Activated CD8-positive, alpha-beta memory T cell treated with anti-CD3 and anti-CD28 coated beads for 24 hours (primary cell): ENCODE measurements around the gene PFKP.

Source experiments
- DNase-seq: peaks from one replicate; pipeline ENCODE4 v3.0.0-alpha.2; 2020

PFKP gene

DNA sequence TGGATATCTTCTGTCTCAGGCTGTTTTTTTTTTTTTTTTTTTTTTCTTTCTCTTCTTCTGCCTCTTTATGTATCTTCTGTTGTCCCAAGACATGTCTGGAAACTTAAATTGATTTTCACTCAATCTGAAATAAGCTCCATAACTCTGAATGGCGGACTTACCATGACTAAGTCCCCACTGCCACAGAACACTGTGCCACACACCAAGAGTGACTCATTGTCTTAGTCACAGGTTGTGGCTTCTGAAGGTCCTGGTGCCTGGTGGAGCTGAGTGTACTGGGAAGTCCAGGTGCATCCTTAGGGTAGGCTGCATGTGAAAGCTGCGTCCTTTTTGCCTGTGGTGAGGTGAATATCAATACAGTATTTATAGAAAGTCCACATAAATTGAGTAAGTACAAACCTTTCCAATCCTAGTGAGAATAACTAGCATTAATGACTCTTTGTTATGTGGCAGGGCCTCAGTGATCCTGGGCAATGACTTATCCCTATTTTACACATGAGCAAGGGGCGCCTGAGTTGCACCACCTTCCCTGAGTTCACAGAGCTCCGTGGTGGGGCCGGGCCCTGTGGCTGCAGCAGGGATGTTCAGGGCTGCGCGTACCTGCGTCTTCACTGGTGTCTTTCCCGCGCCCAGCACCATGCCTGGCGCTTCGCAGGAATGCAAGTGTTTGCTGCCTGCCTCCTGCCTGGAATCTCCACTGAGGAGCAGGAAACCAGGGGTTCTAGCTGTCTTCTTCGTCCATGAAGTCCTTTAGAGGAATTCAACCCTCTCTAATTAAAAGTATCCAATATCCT lies 4.3 kb downstream of the PFKP start:
- DNase-seq: no peak

DNA sequence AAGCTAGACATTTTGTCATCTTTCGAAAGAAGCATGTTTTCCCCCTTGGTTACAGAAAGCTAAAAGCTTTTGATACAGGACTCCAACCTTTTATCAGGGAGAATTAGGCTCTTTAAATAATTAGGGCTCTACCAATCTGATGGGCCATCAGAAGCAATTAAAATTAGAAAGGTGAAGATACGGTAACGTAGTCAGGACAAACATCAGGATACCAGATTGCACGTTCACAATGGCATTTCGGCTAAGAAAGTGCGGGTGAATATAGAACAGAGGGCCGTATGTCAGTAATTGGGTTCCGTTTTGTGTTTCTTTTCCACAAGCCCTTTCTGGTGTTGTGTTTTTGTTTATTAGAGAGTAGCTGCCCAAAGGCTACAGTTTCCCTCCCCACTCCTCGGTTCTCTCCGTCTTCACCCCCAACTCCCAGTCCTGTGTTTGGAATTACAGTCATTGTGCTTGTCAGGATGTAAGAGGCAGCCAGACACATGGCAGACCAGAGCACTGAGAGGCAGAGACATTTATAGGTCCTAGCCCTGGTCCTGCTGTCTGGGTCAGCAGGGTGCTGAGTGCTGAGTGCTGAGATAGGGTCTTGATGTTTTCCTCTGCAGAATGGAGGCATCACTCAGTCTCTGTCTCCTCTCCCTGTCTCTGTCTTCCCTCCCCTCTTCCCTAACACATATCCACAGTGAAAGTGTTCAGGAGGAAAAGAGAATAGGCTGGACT lies 5.5 kb downstream of the PFKP start:
- no peak for DNase-seq

DNA sequence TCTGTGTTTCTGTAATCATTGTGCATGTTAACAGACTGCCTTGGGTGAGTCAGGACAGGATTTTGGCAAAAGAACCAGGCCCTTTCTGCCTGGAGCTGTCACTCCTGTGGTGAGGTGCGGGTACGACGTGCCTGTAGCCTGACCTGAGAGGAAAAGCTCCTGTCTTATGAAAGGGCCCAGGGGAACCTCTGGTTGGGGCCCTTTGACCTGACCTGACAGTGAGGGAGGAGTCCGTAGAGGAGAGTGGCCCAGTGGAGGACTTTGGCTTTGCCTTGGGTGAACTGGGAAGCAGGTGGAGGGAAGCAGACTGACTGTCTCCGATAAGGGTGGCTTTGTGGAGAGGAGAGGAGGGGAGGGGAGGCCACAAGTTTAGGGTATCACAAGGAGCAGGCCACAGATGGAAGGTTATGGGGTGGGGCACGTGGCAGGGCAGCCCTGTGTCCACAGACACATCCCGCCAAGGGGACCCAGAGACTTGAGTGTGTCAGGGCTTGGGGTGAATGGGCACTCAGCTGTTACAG lies 6.9 kb downstream of the PFKP start:
- no peak for DNase-seq

DNA sequence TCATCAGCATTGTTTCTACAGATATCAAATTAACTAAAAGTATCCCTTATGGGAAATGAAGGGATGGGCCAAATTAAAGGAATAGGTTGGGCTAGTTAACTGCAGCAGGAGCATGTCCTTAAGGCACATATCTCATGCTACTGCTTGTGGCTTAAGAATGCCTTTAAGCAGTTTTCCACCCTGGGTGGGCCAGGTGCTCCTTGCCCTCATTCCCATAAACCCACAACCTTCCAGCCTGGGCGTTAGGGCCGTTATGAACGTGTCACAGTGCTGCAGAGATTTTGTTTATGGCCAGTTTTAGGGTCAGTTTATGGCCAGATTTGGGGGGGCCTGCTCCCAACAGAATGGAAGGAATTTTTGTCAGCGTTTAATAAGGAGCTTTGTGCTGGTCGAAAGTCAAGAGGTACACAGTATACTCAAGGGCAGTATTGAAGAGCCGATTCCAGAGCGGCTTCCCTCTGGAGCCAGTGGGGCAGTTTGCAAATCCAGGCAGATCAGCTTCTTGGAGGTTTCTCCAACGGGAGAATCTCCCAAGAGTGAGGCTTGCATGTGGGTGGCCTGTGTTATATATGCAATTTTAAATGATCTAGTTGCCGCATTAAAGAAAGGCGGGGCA lies 7.7 kb downstream of the PFKP start:
- DNase-seq: no peak

DNA sequence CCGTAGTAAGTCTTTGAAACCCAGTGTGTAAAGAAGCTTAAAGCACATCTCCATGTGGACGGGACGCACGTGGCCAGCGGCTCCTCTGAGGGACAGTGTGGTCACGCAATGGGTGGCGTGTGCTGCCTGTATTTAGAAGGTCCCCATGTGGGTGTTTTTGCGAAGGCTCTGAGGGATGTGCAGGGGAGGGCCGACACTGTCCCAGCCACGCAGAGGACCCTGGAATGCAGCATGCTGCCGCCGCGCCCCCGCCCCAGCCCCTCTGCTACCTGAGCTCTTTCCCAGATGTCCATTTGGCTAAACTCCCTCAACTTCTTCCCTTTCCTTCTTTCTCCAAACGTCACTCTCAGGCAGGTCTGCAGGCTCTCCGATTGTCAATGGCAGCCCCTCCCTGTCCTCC lies 8.8 kb downstream of the PFKP start:
- DNase-seq: no peak

DNA sequence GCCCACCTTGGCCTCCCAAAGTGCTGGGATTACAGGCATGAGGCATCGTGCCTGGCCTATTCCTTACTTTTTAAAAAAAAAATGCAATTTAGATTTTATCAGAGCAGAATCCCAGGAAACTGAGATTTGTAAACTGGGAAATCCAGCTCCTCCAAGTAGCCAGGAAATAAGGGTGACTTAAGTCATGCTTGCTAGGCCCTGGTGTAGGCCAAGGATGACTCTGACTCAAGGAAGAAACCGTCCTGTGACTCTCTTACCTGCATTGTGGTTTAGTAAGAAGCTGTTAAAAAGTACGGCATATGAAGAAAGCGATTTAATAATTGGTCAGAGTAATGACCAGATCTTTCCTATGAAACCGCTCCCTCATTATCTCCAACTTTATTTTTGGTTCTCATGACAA lies 10.2 kb downstream of the PFKP start:
- no peak for DNase-seq

DNA sequence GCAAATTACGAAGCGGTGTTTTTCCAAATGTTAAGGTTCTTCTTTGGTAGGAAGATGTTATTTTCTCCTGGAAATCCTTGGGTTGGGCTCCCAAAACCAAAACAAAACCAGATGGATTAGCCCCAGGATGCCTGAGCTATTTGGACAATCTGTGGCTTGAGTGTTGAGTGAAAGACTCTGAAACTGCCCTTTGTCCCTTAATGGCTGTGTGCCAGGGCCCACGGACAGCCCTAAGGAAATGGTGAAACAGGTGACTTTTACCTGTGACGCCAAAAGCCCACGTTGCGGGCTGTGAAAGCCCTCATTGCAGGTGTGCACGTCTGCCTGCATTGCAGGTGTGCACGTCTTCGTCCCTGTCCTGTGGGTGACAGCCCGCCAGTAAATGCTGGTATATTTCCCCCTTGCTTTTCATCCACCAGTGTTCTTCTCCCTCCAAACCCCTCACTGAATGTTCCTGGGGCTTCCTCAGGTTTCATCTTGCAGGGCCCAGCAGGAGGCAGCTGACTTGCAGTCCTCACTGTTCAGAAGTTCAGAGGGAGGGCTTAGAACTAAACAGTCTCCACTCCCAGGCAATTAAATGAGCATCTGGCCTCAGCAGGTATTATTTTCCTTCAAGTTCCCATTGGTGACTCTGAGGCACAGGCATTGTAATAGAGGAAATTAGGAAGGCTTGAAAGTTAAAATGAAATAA lies 10.7 kb downstream of the PFKP start:
- no peak for DNase-seq

DNA sequence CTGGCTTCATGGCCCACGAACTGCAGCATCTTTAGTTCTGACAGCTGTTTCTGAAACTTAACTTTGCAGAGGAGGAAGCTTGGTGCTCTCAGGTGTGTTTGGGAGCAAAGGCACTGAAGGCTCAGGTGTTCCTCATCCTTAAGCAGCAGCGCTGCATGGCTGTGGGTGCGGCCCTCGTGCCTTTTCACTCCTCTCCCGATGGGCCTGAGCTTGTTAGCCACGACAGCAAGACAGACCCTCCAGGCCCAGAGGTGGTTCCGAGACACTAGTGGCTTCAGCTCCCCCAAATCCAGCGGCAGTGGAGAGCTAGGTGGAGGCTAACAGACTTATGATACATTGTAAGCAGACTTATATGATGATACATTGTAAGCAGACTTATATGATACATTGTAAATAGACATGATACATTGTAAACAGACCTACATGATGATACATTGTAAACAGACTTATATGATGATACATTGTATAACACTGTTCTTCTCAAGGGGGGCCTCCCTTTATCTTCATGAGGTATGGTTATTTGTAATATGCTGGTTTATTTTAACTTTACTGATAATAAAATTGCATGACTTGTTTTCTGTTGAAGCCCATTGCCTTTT lies 14.1 kb downstream of the PFKP start:
- DNase-seq: no peak

DNA sequence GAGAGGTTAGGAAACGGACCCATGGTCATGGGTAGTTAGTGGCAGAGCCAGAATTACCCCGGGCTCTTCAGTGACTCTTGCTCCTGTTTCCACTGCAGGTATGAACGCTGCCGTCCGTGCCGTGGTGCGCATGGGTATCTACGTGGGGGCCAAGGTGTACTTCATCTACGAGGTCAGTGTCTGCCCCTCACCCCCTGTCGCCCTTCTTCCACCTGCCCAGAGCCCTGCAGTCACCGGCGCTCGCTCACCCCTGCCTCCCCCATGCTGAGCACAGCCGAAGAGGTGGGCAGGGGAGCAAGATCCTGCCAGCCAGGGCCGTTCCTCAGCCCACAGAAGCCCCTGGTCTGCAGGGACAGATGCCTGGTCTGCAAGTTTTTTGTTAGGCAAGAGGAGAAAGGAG lies 14.9 kb downstream of the PFKP start:
- DNase-seq: no peak

DNA sequence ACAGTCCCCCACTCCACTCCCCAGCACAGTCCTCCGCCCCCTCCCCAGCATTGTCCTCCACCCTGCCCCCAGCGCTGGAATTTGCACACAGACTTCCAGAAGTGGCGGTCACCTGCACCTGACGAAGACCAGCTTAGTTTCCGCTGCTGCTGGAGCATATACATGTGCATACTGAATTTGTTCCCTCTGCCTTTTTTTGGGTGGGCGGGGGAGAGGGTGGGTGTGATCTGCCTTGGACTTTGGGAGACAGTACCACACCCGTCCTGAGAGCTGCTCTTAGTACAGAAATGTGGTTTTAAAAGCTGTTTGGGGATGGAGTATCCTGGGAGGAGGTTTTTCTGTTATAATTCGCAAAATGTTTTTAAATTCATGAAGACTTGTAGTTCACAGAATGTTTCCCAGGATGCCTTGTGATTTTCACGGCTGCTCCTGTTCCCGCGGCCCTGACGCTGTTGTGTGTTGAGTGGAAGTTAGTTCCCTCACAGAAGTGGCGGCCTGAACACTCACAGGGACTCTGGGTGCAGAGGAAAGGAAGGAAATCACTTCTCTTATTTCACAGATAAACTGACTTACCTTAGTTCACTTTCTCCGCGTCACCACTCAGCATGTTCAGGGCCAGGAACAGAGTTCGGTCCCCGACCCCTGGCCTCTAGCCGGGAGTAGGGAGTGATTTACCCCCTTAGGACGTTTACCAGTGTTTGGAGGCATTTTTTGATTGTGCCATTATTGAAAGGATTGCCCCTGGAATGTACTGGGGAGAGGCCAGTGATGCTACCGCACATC lies 18.6 kb downstream of the PFKP start:
- no peak for DNase-seq

DNA sequence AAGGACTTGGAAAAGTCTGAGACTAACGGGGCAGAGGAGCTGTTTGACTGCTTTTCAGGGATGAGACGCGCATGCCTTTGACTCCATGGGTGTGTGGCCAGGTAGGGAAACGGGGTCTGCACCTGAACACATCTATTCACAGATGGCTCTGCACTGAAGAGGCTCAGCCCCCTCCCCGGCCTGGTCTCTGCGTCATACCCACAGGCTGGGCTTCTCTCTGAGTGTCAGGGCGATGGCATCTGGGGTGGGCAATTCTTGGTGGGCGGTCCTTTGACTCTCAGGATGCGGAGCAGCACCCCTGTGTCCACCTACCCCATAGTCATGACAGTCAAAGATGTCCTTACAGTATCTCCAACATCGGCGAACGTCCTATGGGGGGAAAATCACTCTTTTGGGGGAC lies 23.0 kb downstream of the PFKP start:
- no peak for DNase-seq

DNA sequence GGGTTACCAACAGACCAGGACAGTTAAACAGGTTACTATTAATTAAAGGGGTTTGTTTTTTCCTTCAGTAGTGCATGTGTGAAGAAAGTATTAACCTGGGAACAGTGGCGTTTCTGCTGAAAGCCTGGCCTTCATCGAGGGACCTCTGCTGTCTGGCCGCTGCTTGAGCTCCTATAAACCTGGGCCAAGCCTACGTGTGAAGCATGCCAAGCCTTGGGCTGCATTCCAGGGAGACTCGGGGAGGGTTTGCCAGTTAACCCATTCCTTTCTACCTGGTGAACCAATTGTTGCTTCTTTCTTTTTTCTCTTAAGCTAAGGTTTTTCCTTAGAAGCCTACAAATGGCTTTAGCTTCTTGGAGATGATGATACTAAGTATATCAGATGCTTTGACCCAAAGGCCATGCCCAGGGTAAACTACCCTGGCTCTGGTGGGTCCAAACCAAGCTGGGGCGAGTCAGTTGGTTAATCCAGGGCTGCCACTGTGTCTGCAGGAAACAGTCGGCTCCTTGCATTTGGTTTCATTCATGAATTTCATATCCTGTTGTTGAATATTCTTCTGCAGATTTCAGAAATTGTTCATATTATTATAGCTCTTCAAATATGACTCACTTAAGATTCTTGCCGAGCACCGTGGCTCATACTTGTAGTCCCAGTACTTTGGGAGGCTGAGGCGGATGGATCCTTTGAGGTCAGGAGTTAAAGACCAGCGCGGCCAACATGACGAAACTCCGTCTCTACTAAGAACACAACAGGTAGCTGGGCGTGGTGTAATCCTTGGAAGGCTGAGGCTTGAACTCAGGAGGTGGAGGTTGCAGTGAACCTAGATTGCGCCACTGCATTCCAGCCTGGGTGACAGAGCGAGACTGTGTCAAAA lies 23.8 kb downstream of the PFKP start:
- DNase-seq: no peak

DNA sequence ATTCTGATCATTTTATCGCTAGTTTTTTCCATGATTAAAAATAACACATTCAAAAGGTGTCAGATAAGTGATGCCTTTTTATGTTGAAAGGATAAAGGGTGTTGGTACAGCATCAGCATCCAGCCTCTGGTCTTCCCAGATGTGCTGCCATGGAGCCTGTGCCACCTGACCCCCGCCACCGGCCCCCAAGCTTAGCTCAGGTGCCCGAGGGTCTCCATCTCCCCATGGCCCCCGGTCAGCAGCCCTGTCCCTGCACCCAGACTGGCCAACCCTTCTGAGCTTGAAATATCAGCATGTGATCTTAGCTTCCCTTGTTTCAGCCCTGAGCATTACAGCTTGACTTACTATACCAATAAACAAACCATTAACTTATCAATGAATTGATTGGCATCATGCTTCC lies 24.6 kb downstream of the PFKP start:
- DNase-seq: no peak

DNA sequence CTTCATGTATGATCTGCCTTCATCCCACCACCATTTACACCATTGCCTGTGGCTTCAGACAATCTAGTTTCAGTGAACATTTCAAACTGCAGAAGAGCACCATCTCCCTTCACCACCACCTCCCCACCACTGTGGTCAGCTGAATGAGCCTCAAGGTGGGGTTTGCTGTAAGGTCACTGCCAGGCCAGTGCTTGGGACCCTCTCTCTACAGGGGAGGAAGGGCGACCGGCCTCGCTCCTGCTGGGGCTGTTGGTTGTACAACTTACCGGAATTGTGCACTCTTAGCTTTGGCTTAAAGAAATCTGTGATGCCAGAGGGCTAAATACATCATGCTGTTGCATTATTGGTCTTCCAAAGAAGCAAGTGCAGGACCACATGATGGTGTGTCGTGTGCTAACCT lies 26.6 kb downstream of the PFKP start:
- DNase-seq: no peak

DNA sequence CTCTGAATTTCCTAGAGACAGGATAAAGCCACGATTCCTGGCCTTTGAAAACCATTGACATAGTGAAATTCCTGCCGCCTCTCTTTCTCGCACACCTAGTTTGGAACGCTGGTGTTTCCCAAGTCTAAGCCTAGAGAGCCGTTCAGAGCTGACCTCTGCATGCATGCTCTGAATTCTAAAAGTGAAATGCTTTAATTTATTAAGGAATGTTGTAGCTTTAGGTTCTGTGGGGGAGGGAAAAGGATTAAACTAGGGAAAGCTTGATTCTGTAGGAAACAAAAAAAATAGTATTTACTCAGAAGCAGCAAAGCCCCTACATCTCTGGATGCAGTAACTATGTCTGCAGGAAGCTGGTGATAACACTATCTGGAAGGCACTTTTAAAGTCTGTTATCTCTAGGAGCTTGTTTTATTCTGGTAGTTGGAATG lies 27.3 kb downstream of the PFKP start:
- DNase-seq: no peak

DNA sequence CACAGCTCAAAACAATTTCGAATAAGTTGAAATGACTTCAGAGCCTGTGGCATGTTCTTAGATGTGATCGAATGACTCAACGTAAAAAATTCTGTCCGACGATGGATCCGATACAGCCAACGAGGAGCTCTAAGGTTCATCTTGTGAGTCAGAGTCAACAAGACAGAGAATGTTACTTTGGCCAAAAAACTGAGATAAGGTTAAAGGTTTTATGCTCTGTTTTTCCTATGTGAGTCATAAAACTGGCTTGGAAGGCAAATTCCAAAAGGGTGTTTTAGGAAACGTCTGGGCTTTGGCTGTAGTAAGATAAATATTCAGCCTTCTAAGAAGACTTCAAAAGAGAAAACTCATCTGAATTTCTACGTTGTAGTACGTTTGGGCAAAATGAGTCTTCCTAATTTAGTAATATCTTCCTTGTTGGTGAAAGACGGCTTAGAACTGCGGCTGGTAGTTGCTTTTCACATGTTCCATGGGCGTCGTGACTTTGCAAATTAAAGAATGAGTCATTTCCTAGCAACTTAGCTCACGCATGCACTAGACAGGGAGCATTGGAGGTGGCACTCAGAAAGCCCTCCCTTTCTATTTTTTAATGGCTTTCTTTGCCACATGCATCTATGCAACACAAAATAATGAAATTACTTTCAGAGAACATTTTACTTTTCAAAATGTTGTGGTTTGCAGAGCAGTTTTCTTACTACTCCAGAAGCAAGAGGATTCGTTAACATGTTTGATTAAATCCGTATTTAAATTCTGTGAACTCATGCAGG lies 28.2 kb downstream of the PFKP start:
- no peak for DNase-seq

DNA sequence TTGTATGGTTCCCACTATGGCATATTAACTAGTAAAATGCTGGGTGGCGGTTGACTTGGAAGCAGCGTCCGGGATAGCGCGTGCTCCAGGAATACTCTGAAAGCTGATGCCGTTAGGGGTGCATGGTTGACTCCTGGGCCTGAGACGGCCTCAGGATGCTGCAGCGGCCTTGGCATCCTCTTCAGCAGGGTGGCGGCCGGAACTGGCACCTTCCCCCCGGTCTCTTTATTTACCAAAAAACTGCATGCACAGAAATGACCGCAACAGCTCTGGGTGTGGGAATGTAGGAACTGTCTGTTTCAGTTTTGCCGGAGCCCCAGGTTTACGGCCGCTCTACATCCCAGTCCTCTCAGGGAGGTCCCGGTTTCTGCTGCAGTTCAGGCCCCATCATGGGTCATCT lies 28.8 kb downstream of the PFKP start:
- no peak for DNase-seq

DNA sequence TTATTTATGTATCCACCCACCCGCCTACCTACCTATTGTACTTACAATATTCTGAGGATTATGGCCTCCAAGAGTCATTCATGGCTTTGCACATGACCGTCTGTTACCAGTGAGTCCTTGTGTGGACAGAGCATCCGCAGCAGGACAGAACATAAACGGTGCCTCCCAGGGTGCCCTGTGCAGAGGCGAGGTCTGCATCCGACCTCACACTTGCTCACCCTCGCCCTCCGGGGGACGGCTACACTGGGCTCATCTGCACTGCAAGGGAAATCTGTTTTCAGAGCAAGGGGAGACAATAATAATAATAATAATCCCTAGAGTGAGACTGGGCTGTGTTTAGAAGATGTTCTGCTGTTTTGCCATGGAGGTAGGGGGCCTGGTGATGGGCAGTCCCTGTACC lies 29.8 kb downstream of the PFKP start:
- DNase-seq: no peak

DNA sequence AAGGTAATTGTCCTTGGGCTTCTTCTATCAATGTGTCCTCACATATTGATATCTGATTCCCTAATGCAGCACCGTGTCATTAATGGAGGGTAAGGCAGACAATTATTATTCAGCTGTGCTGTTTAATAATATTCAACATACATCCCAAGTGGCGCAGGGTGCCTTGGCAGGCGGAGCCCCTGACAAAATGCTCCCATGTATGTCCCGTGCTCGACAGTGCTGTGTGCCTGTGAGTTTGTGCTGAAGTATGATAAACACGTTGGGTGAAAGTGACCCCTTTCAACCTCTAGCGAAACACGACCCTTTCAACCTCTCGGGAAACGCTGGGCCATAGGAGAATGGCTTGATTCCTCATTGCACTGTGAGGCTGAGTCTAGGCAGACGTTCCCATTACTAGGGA lies 31.3 kb downstream of the PFKP start:
- no peak for DNase-seq
